ENCODE results near the gene COPRS. TPM values are rescaled to one million over a fixed set of nuclear protein-coding genes. Genes with fewer than 3 reads are reported as not detected.

COPRS gene
- total RNA-seq, 1 donor from 2014 or later: 35.4 TPM

- DNase-seq (ENCODE audit: extremely low spot score in 2 of 2): no peak
- Histone ChIP-seq H3K9me3 (no peaks in the 10 kb centered on the region), H3K36me3 (peaks cover 0 to 90% of the 10 kb centered on the region in 2 donors), H3K27ac (no peak overlapping the region), H3K4me3 (no peak overlapping the region), H3K4me1 (no peaks in the 10 kb centered on the region), H3K27me3 (no peaks in the 10 kb centered on the region)
- TF ChIP-seq POLR2A (IDR thresholded peaks at IDR 0.05) (no peak), POLR2AphosphoS5 (IDR thresholded peaks at IDR 0.05; ENCODE audit: insufficient read depth in 1 of 2, low read depth in 1 of 2) (no peak), CTCF (IDR thresholded peaks at IDR 0.05) (no peak)
- intact Hi-C loops (cut with DNase I): no loop called here
Measured at GRCh38 chr17:31878703-31879073, 19.6 kb upstream of the COPRS start.

DNA sequence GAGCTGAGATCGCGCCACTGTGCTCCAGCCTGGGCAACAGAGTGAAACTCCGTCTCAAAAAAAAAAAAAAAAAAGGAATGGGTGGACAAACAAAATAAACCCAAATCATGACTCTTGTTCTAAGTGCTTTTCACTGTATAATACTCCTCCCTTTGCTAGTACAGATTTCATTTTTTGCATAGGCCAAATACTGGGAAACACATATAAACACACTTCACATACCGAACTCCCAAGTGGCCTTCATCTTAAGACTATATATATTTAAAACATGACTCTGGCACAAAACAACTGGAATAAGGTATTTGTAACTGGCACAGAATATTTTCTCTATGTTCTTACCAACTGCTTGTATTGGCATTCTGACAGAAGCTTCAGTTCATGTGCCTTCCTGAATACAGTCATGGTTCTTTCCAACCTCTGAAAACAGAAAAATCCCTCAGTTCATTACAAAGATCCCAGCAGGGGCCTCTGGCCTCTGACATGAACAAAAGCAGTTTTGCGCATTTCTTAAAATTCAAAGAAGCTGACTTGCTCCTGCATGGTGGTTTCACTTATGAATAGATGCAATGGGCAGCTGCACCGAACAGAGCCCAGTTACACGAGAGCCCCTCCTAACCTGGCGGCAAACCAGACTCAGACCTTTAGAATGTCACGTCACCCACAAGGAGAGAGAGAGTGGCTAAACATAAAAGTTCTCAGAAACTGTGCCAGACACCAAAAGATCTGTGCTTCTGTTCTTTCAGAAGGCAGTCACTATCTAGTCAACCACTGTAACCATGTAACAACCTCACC is 19.1 kb upstream of the COPRS start:
- H3K4me3 ChIP-seq: no peak overlapping the region
- H3K36me3 ChIP-seq: peaks cover 0 to 90% of the 10 kb centered on the region in 2 donors
- TF ChIP-seq CTCF (IDR thresholded peaks at IDR 0.05) (no peak), POLR2A (IDR thresholded peaks at IDR 0.05) (no peak), POLR2AphosphoS5 (IDR thresholded peaks at IDR 0.05; ENCODE audit: insufficient read depth in 1 of 2, low read depth in 1 of 2) (no peak)
- no peak overlapping the region for H3K27ac ChIP-seq
- no peaks in the 10 kb centered on the region for H3K9me3 ChIP-seq
- no peaks in the 10 kb centered on the region for H3K4me1 ChIP-seq
- no peak for DNase-seq (ENCODE audit: extremely low spot score in 2 of 2)
- intact Hi-C loops (cut with DNase I): no loop called here
- H3K27me3 ChIP-seq: no peaks in the 10 kb centered on the region

DNA sequence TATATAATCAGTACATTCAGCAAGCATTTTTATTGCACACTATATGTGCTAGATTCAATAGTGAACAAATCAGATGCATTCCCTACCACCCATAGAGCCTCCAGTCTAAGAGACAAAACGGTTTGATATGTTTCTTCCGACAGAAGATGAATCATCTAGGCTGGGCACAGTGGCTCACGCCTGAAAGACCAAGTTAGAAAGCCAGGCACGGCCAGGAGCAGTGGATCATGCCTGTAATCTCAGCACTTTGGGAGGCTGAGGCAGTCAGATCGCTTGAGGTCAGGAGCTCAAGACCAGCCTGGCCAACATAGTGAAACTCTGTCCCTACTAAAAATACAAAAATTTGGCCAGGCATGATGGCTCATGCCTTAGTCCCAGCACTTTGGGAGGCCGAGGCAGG is 18.3 kb upstream of the COPRS start:
- no peak overlapping the region for H3K27ac ChIP-seq
- no peaks in the 10 kb centered on the region for H3K27me3 ChIP-seq
- no peak overlapping the region for H3K4me3 ChIP-seq
- no peak for DNase-seq (ENCODE audit: extremely low spot score in 2 of 2)
- TF ChIP-seq CTCF (IDR thresholded peaks at IDR 0.05) (no peak), POLR2AphosphoS5 (IDR thresholded peaks at IDR 0.05; ENCODE audit: insufficient read depth in 1 of 2, low read depth in 1 of 2) (no peak), POLR2A (IDR thresholded peaks at IDR 0.05) (no peak)
- peaks cover 0 to 90% of the 10 kb centered on the region in 2 donors for H3K36me3 ChIP-seq
- H3K9me3 ChIP-seq: no peaks in the 10 kb centered on the region
- intact Hi-C loops (cut with DNase I): no loop called here
- no peaks in the 10 kb centered on the region for H3K4me1 ChIP-seq

DNA sequence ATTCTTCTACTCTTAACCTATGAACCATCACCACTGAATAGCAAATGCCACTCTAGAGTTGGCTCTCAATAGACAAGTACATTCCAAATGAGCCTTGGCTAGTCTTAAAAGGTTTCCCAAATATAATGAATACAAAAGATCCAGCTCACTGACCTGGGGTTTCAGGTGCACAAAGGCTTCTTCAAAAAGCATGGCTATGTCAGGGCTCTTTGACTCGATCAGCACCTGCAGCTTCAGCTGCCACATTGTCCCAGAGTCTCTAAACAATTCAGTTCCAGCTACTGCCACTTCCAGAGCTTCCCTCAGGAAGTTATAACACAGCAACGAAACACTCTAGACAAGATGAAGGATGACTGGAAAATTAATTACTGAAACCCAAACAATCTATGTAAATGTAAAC is 16.0 kb upstream of the COPRS start:
- H3K36me3 ChIP-seq: peaks cover 0 to 97% of the 10 kb centered on the region in 2 donors
- H3K27ac ChIP-seq: no peak overlapping the region
- H3K4me1 ChIP-seq: no peaks in the 10 kb centered on the region
- intact Hi-C loops (cut with DNase I): no loop called here
- DNase-seq (ENCODE audit: extremely low spot score in 2 of 2): no peak
- H3K9me3 ChIP-seq: no peaks in the 10 kb centered on the region
- no peaks in the 10 kb centered on the region for H3K27me3 ChIP-seq
- no peak for TF ChIP-seq CTCF (IDR thresholded peaks at IDR 0.05)
- TF ChIP-seq POLR2AphosphoS5 (IDR thresholded peaks at IDR 0.05; ENCODE audit: insufficient read depth in 1 of 2, low read depth in 1 of 2): no peak
- no peak for TF ChIP-seq POLR2A (IDR thresholded peaks at IDR 0.05)
- no peak overlapping the region for H3K4me3 ChIP-seq

DNA sequence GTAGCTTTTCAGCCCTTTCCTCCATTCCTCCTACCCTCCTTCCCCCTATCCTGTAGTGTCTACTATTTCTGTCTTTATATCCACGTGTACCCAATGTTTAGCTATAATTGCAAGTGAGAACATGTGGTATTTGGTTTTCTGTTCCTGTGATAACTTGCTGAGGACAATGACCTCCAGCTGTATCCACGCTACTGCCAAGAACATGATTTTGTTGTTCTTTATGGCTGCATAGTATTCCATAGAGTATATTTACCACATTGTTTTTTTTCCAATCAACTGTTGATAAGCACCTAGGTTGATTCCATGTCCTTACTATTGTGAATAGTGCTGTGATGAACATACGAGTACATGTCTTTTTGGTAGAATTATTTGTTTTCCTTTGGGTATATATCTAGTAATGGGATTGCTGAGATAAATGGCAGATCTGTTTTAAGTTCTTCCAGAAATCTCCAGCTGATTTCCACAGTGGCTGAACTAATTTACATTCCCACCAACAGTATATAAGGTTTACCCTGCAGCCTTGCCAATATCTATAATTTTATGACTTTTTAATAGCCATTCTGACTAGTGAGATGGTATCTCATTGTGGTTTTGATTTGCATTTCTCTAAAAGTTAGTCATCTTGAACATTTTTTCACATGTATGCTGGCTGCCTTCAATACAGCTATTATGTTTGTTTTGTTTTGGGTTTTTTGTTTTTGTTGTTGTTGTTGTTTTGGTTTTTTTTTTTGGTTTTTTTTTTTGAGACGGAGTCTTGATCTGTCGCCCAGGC is 10.9 kb upstream of the COPRS start:
- TF ChIP-seq CTCF (IDR thresholded peaks at IDR 0.05): no peak
- no peak for TF ChIP-seq POLR2A (IDR thresholded peaks at IDR 0.05)
- no peak for TF ChIP-seq POLR2AphosphoS5 (IDR thresholded peaks at IDR 0.05; ENCODE audit: insufficient read depth in 1 of 2, low read depth in 1 of 2)
- intact Hi-C loops (cut with DNase I): no loop called here
- no peaks in the 10 kb centered on the region for H3K4me1 ChIP-seq
- no peak for DNase-seq (ENCODE audit: extremely low spot score in 2 of 2)
- no peaks in the 10 kb centered on the region for H3K27me3 ChIP-seq
- H3K27ac ChIP-seq: no peak overlapping the region
- H3K9me3 ChIP-seq: no peaks in the 10 kb centered on the region
- peaks cover 0 to 90% of the 10 kb centered on the region in 2 donors for H3K36me3 ChIP-seq
- no peak overlapping the region for H3K4me3 ChIP-seq

Data from vagina (tissue), 2 donors.